Measurements from ENCODE around the gene CCNE1.
"Not testable (repeated sequence)": the region's sequence is repeated elsewhere in the genome, so short reads cannot be mapped to it uniquely, and the experiment has no call there.

Gene CCNE1

DNA sequence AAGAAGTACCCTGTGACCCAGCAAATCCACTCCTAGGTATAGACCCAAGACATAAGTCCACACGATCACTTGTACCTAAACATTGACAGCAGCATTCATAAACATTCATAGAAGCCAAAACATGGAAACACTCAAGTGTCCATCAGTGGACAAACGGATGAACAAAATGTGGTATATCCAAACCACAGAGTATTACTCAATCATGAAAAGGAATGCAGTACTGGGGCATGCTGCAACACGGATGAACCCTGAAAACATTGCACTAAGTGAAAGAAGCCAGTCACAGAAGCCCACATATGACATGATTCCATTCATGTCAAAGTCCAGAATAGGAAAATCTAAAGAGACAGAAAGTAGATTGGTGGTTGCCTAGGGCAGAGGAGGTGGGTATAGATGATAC lies 22.8 kb upstream of the CCNE1 start:
- DNase-seq, result no peak

- DNase-seq, result no peak
Observed at GRCh38 chr19:29793116-29793727, 18.6 kb upstream of the CCNE1 start.

DNA sequence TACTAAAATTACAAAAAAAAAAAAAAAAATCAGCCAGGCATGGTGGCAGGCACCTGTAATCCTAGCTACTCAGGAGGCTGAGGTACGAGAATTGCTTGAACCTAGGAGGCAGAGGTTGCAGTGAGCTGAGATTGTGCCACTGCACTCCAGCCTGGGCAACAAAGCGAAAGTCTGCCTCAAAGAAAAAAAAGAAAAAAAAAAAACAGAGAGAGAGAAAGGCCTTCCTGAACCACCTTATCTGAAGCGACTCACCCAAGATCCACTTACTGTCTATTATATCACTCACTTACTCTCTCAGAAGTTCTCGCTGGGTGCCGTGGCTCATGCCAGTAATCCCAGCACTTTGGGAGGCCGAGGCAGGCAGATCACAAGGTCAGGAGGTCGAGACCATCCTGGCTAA lies 17.3 kb upstream of the CCNE1 start:
- not testable (repeated sequence) for DNase-seq

- no peak for DNase-seq
Observed at GRCh38 chr19:29795461-29796172, 16.2 kb upstream of the CCNE1 start.

- no peak for DNase-seq
Observed at GRCh38 chr19:29796173-29796573, 15.6 kb upstream of the CCNE1 start.

- DNase-seq, result no peak
Observed at GRCh38 chr19:29798774-29799497, 12.9 kb upstream of the CCNE1 start.

DNA sequence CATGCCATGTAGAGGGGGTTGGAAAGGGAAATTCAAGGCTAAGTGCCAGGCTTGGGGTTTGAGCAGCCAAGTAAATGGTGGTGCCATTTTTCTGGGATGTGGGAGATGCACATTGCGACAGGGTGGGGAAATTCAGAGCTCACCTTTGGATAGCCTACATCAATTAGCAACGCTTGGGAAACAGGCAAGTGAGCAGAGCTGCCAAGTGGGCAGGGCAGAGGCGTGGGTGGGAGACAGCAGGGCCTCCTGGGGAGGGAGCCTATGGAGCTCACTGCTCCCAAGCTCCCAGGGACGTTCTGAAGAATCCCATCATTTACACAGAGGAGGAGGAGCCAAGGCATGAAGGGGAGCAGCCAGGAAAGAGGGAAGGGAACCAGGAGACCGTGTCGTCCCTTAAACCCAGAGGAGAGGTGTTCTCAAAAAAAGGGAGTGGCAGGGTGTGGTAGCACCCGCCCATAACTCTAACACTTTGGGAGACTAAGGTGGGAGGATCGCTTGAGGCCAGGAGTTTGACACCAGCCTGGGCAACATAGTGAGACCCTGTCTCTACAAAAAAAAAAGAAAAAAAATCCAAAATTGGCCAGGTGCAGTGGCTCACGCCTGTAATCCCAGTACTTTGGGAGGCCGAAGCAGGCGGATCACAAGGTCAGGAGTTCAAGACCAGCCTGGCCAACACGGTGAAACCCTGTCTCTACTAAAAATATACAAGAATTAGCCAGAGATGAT lies 11.5 kb upstream of the CCNE1 start:
- DNase-seq, result no peak

GRCh38 chr19:29803951-29804350 lies 7.8 kb upstream of the CCNE1 start:
- DNase-seq, result not testable (repeated sequence)

- DNase-seq, result no peak
Observed at GRCh38 chr19:29804493-29804892, 7.3 kb upstream of the CCNE1 start.

DNA sequence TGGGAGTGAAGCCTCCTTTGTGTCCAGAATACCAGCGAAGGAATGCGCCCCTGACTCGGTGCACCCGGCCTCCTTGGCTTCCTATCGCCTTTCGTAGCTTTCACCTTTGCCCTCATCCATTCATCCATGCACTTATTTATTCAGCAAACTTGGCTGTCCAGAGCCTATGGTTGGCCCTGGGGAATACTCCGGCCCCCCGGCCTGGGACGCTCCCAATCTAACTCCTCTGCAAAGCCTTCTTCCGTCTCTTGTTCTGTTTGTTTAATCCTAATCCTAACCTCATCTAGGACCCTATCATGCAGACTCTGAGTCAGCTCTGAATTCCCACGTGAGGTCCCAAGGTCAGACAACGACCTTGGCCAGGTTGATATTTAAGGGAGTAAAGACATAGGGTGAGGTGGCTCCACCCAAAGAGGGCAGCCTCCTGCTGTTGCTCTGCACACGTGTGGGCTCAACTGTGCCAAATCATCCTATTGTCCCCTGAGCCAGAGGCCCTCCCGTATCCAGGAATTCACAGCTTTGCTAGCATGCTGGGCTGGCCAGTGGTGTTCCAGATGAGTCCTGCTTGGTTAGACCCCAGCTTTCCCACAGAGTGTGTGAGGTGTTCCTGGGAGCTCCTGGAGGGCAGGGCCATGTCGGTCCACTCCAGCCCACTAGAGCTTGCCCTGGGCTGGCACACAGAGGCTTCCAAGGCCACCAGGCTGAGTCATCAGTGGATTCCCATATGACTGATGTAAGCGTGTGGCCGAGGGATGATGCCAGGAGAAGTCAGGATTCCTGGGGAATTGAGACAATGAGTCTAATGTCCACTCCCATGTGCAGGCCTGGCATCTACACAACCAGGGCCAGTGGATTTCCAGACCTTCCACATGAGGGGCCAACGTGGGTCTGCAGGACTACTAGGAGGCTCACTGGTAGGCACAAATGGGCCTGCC lies 6.5 kb upstream of the CCNE1 start:
- no peak for DNase-seq

GRCh38 chr19:29806098-29806866 lies 5.5 kb upstream of the CCNE1 start:
- no peak for DNase-seq

- no peak for DNase-seq
Observed at GRCh38 chr19:29807178-29807577, 4.6 kb upstream of the CCNE1 start.

GRCh38 chr19:29807870-29808405 lies 3.9 kb upstream of the CCNE1 start:
- no peak for DNase-seq

DNA sequence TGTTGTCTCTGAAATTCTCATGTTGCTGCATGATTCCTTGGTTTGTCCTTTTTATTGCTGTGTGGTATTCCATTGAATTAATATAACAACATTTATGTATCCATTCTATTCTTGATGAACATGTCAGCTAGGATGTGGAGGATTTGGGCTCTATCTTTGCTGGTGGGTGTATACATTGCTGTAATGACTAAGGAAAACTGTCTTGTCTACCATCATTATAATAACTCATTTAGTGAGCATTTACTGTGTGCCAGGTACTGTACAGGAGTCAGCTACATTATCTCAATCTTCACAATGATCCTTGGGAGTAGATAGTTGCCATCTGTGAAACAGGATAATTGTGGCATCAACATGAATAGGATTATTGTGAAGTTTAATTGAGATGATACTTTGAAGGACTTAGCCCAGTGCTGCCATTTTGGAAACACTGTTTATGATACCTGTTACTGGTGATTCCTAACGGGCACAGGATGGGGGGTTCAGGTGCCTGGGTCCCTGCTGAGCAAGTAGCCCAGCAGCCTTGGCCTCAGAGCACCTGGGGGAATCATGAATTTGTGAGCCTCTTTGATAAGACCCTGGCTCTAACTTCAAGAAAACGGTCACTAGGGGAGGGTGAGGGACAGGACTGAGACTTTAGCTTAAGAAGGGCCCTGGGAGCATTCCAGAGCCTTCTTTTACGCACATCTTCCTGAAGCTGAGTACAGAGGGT lies 1.8 kb upstream of the CCNE1 start:
- DNase-seq, result no peak

DNA sequence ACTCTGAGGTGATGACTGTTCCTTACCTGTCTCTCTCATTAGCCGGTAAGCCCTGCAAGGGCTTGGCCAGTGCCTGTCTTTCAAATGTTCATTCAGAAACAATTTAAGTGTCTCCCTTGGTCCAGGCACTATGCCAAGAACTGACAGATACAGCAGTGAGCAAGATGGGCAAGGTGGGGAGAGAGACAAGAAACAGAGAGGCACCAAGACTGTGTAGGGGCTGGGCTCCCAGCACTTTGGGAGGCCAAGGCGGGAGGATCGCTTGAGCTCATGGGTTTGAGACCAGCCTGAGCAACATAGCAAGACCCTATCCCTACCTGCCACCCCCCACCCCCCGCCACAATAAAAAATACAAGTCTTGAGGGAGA lies 1.3 kb upstream of the CCNE1 start:
- DNase-seq, result no peak

DNA sequence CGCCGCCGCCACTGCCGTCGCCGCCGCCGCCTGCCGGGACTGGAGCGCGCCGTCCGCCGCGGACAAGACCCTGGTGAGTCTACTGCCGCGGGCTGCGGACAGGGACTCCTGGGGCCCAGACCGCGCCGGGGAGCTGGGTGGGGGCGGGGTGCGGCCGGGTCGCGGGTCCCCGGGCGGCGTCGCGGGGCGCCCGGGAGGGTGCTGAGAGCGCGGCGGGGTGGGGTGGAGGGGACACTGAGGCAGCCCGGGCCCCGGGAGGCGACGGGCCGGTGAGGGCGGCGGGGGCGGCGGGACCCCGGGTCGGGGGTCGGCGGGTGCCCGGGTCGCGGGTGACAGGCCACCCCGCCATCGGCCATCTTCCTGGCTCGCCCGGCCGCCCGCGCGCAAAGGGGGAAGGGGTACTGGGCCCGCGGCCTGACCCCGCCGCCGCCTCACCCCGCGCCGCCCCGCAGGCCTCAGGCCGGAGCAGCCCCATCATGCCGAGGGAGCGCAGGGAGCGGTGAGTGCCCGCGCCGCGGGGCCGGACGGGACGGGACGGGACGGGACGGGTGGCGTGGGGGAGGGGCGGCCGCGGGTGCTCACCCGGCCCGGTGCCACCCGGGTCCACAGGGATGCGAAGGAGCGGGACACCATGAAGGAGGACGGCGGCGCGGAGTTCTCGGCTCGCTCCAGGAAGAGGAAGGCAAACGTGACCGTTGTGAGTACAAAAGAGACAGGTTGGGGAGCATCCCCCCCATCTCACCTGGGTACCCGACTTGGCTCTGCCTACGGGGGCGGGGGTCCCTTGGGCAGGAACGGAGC lies 489 bp downstream of the CCNE1 start:
- DNase-seq, result no peak

DNA sequence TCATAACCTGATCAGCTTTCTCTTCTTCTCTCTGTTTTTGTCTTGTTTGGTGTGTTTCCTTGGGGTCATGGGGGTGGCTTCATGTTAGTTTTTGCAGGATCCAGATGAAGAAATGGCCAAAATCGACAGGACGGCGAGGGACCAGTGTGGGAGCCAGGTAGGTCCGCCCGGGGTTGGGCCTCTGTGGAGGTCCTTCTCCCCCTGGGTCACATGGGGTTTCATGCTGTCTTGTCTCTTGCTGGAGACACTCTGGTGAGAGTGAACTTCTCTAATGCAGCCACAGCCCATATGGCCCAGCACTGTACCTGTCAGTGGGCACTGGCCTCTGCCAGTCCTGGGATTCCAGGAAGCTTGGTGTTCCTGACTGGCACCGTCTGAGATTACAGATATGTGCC lies 1.1 kb downstream of the CCNE1 start:
- DNase-seq, result no peak

DNA sequence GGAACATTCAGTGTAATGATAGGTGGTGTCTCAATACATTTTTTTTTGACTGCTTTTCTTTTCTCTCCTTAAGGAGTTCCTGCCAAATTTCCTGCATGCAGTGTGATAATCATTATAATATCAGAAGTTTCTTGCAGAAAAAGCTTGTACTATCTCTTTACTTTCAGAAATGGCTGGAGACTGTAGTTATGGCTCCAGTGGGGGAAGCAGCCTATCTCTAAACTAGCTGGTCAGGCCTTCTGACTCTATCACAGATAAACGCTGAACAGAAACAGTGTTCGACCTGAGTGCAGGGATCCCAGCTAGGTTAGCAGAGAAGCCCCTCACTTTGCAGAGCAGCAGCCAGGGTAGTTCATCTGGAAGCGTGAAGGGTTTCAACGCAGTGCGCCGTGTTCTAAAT lies 1.9 kb downstream of the CCNE1 start:
- no peak for DNase-seq

DNA sequence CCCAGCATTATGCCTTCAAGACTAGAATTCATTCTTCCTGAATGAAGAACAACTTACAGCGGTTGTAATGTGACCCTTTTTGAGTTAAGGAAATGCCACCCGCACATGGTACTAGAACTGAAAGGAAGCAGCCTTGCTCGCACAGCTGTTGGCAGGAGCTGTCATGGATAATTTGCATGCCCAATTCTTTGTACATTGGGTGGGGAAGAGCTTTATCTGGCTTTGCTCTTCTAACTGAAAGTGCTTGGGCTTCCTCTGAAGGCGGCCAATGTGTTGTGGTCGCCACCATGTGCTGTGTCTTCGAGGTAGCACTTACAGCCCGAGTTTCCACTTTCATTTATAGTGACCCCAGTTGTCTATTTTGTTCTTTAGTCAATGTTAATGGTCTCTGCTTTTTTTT lies 3.4 kb downstream of the CCNE1 start:
- DNase-seq, result no peak

GRCh38 chr19:29817316-29817715 lies 5.5 kb downstream of the CCNE1 start:
- no peak for DNase-seq
